Measurements from ENCODE around the gene OST4.
A peak's percentile ranks its signal among the peaks of the same experiment; 100 is the strongest.

The OST4 gene

GRCh38 chr2:27093430-27094352, 22.2 kb upstream of the OST4 start:
- Histone ChIP-seq H3K9ac (ENCODE audit: low read depth in 1 of 2, low read length in 2 of 2) (peak overlapping the region in 1 of 2 donors; percentile 58), H3K27ac (ENCODE audit: low read depth, low read length) (peak overlapping the region; percentile 22), H3K4me3 (ENCODE audit: low read depth in 1 of 2, low read length in 2 of 2) (peak overlapping the region; percentile 41 to 53), H3K36me3 (ENCODE audit: control insufficient read depth in 1 of 2, insufficient read depth in 2 of 2, low read length in 2 of 2) (peaks cover 7 to 34% of the 10 kb centered on the region in 2 donors), H3K27me3 (ENCODE audit: control insufficient read depth in 1 of 2, insufficient read depth in 2 of 2, low read length in 2 of 2) (no peaks in the 10 kb centered on the region), H3K4me1 (ENCODE audit: control insufficient read depth in 1 of 2, insufficient read depth in 2 of 2, low read length in 2 of 2) (peaks cover 56 to 58% of the 10 kb centered on the region in 2 donors), H3K9me3 (ENCODE audit: control insufficient read depth in 1 of 2, low read length in 2 of 2) (no peaks in the 10 kb centered on the region)

- Histone ChIP-seq H3K4me1 (ENCODE audit: control insufficient read depth in 1 of 2, insufficient read depth in 2 of 2, low read length in 2 of 2) (peaks cover 57 to 58% of the 10 kb centered on the region in 2 donors), H3K9me3 (ENCODE audit: control insufficient read depth in 1 of 2, low read length in 2 of 2) (no peaks in the 10 kb centered on the region), H3K9ac (ENCODE audit: low read depth in 1 of 2, low read length in 2 of 2) (peak overlapping the region in 1 of 2 donors; percentile 58), H3K4me3 (ENCODE audit: low read depth in 1 of 2, low read length in 2 of 2) (peak overlapping the region; percentile 41 to 53), H3K27ac (ENCODE audit: low read depth, low read length) (no peak overlapping the region), H3K27me3 (ENCODE audit: control insufficient read depth in 1 of 2, insufficient read depth in 2 of 2, low read length in 2 of 2) (no peaks in the 10 kb centered on the region), H3K36me3 (ENCODE audit: control insufficient read depth in 1 of 2, insufficient read depth in 2 of 2, low read length in 2 of 2) (peaks cover 7 to 31% of the 10 kb centered on the region in 2 donors)
Observed at GRCh38 chr2:27092696-27093429, 21.4 kb upstream of the OST4 start.

GRCh38 chr2:27091746-27092695, 20.6 kb upstream of the OST4 start:
- H3K9me3 ChIP-seq (ENCODE audit: control insufficient read depth in 1 of 2, low read length in 2 of 2), result no peaks in the 10 kb centered on the region
- peaks cover 3 to 23% of the 10 kb centered on the region in 2 donors for H3K36me3 ChIP-seq (ENCODE audit: control insufficient read depth in 1 of 2, insufficient read depth in 2 of 2, low read length in 2 of 2)
- H3K9ac ChIP-seq (ENCODE audit: low read depth in 1 of 2, low read length in 2 of 2), result peak overlapping the region; percentile 9 to 15
- H3K4me3 ChIP-seq (ENCODE audit: low read depth in 1 of 2, low read length in 2 of 2), result peak overlapping the region; percentile 2 to 41
- no peaks in the 10 kb centered on the region for H3K27me3 ChIP-seq (ENCODE audit: control insufficient read depth in 1 of 2, insufficient read depth in 2 of 2, low read length in 2 of 2)
- peaks cover 57 to 67% of the 10 kb centered on the region in 2 donors for H3K4me1 ChIP-seq (ENCODE audit: control insufficient read depth in 1 of 2, insufficient read depth in 2 of 2, low read length in 2 of 2)
- peak overlapping the region; percentile 17 for H3K27ac ChIP-seq (ENCODE audit: low read depth, low read length)

- H3K4me3 ChIP-seq (ENCODE audit: low read depth in 1 of 2, low read length in 2 of 2), result peak overlapping the region; percentile 78 to 92
- H3K27ac ChIP-seq (ENCODE audit: low read depth, low read length), result no peak overlapping the region
- H3K9ac ChIP-seq (ENCODE audit: low read depth in 1 of 2, low read length in 2 of 2), result peak overlapping the region; percentile 48 to 64
- H3K9me3 ChIP-seq (ENCODE audit: control insufficient read depth in 1 of 2, low read length in 2 of 2), result no peaks in the 10 kb centered on the region
- H3K36me3 ChIP-seq (ENCODE audit: control insufficient read depth in 1 of 2, insufficient read depth in 2 of 2, low read length in 2 of 2), result peaks cover 0 to 3% of the 10 kb centered on the region in 2 donors
- no peaks in the 10 kb centered on the region for H3K27me3 ChIP-seq (ENCODE audit: control insufficient read depth in 1 of 2, insufficient read depth in 2 of 2, low read length in 2 of 2)
- peaks cover 47 to 64% of the 10 kb centered on the region in 2 donors for H3K4me1 ChIP-seq (ENCODE audit: control insufficient read depth in 1 of 2, insufficient read depth in 2 of 2, low read length in 2 of 2)
Observed at GRCh38 chr2:27089111-27089954, 17.9 kb upstream of the OST4 start.

GRCh38 chr2:27088634-27089033, 17.2 kb upstream of the OST4 start:
- Histone ChIP-seq H3K27ac (ENCODE audit: low read depth, low read length) (no peak overlapping the region), H3K4me3 (ENCODE audit: low read depth in 1 of 2, low read length in 2 of 2) (peak overlapping the region; percentile 78 to 92), H3K9ac (ENCODE audit: low read depth in 1 of 2, low read length in 2 of 2) (peak overlapping the region; percentile 48 to 64), H3K36me3 (ENCODE audit: control insufficient read depth in 1 of 2, insufficient read depth in 2 of 2, low read length in 2 of 2) (no peaks in the 10 kb centered on the region), H3K4me1 (ENCODE audit: control insufficient read depth in 1 of 2, insufficient read depth in 2 of 2, low read length in 2 of 2) (peaks cover 40 to 57% of the 10 kb centered on the region in 2 donors), H3K9me3 (ENCODE audit: control insufficient read depth in 1 of 2, low read length in 2 of 2) (no peaks in the 10 kb centered on the region), H3K27me3 (ENCODE audit: control insufficient read depth in 1 of 2, insufficient read depth in 2 of 2, low read length in 2 of 2) (no peaks in the 10 kb centered on the region)

GRCh38 chr2:27087823-27088410, 16.5 kb upstream of the OST4 start:
- Histone ChIP-seq H3K4me3 (ENCODE audit: low read depth in 1 of 2, low read length in 2 of 2) (peak overlapping the region; percentile 78 to 92), H3K27me3 (ENCODE audit: control insufficient read depth in 1 of 2, insufficient read depth in 2 of 2, low read length in 2 of 2) (no peaks in the 10 kb centered on the region), H3K9ac (ENCODE audit: low read depth in 1 of 2, low read length in 2 of 2) (peak overlapping the region; percentile 53 to 73), H3K9me3 (ENCODE audit: control insufficient read depth in 1 of 2, low read length in 2 of 2) (no peaks in the 10 kb centered on the region), H3K36me3 (ENCODE audit: control insufficient read depth in 1 of 2, insufficient read depth in 2 of 2, low read length in 2 of 2) (no peaks in the 10 kb centered on the region), H3K4me1 (ENCODE audit: control insufficient read depth in 1 of 2, insufficient read depth in 2 of 2, low read length in 2 of 2) (peaks cover 33 to 50% of the 10 kb centered on the region in 2 donors), H3K27ac (ENCODE audit: low read depth, low read length) (no peak overlapping the region)

GRCh38 chr2:27086724-27087593, 15.5 kb upstream of the OST4 start, which contains the start of gene KHK:
Gene KHK (plus strand): TSS chr2:27086772. CDS start chr2:27087260, 488 bp downstream.
- Histone ChIP-seq H3K27me3 (ENCODE audit: control insufficient read depth in 1 of 2, insufficient read depth in 2 of 2, low read length in 2 of 2) (no peaks in the 10 kb centered on the region), H3K4me1 (ENCODE audit: control insufficient read depth in 1 of 2, insufficient read depth in 2 of 2, low read length in 2 of 2) (peaks cover 27 to 47% of the 10 kb centered on the region in 2 donors), H3K27ac (ENCODE audit: low read depth, low read length) (peak within 1 kb of the TSS; percentile 85), H3K9ac (ENCODE audit: low read depth in 1 of 2, low read length in 2 of 2) (peak within 1 kb of the TSS; percentile 58 to 76), H3K9me3 (ENCODE audit: control insufficient read depth in 1 of 2, low read length in 2 of 2) (no peaks in the 10 kb centered on the region), H3K36me3 (ENCODE audit: control insufficient read depth in 1 of 2, insufficient read depth in 2 of 2, low read length in 2 of 2) (no peaks in the 10 kb centered on the region), H3K4me3 (ENCODE audit: low read depth in 1 of 2, low read length in 2 of 2) (peak within 1 kb of the TSS; percentile 78 to 92)

GRCh38 chr2:27086090-27086723, 14.8 kb upstream of the OST4 start:
- Histone ChIP-seq H3K9me3 (ENCODE audit: control insufficient read depth in 1 of 2, low read length in 2 of 2) (no peaks in the 10 kb centered on the region), H3K27ac (ENCODE audit: low read depth, low read length) (peak overlapping the region; percentile 85), H3K4me1 (ENCODE audit: control insufficient read depth in 1 of 2, insufficient read depth in 2 of 2, low read length in 2 of 2) (peaks cover 28 to 47% of the 10 kb centered on the region in 2 donors), H3K4me3 (ENCODE audit: low read depth in 1 of 2, low read length in 2 of 2) (peak overlapping the region; percentile 78 to 92), H3K9ac (ENCODE audit: low read depth in 1 of 2, low read length in 2 of 2) (peak overlapping the region; percentile 58 to 76), H3K27me3 (ENCODE audit: control insufficient read depth in 1 of 2, insufficient read depth in 2 of 2, low read length in 2 of 2) (no peaks in the 10 kb centered on the region), H3K36me3 (ENCODE audit: control insufficient read depth in 1 of 2, insufficient read depth in 2 of 2, low read length in 2 of 2) (no peaks in the 10 kb centered on the region)
